GM12801 (cell line): Measurements from ENCODE around the gene ZNF23.

ENCODE experiments used
- TF ChIP-seq, protein P1 (sequence below): IDR thresholded peaks from one replicate; pipeline ENCODE4 v1.5.1; 2011; ENCODE audit warnings: control low read depth; ENCODE audit not compliant: insufficient read length; ENCODE audit errors: extremely low read depth

Gene ZNF23

DNA sequence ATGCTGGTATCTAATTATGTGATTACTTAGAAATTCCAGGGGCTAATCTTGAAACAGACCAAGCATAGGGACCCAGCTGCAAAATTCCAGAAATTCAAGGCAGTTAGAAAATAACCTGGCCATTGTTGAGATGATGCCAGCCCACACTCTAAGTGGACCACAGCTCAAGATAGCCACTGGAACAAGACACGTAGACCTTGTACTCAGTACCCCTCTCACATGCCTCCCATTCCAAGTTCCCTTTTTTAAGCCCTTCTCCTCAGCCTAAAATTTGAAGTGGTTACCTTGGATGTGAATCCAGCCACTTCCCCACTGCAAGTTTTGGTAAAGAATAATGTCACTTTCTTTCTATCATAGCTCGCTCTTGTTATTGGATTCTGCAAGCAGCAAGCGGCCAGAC lies 31.2 kb upstream of the ZNF23 start:
- TF ChIP-seq, protein P1, sequence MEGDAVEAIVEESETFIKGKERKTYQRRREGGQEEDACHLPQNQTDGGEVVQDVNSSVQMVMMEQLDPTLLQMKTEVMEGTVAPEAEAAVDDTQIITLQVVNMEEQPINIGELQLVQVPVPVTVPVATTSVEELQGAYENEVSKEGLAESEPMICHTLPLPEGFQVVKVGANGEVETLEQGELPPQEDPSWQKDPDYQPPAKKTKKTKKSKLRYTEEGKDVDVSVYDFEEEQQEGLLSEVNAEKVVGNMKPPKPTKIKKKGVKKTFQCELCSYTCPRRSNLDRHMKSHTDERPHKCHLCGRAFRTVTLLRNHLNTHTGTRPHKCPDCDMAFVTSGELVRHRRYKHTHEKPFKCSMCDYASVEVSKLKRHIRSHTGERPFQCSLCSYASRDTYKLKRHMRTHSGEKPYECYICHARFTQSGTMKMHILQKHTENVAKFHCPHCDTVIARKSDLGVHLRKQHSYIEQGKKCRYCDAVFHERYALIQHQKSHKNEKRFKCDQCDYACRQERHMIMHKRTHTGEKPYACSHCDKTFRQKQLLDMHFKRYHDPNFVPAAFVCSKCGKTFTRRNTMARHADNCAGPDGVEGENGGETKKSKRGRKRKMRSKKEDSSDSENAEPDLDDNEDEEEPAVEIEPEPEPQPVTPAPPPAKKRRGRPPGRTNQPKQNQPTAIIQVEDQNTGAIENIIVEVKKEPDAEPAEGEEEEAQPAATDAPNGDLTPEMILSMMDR = no peak

DNA sequence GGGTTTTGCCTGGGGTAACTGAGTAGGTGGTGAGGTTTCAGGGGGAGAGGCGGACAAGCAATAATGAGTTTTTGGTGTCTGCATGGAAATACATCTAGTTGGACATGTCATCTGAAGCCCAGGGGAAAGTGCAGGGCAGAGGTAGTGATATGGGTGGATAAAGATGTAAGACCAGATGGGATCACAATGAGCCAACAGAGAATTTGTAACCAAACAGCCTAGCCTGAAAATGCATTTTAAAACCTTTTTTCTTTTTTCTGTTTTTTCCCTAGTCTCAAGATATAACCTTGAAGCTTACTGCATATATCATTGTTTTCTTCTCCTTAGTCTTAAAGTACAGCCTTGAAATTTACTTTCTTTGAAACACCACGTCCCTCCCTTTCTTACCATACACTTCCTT lies 30.7 kb upstream of the ZNF23 start:
- TF ChIP-seq, protein P1 = no peak

DNA sequence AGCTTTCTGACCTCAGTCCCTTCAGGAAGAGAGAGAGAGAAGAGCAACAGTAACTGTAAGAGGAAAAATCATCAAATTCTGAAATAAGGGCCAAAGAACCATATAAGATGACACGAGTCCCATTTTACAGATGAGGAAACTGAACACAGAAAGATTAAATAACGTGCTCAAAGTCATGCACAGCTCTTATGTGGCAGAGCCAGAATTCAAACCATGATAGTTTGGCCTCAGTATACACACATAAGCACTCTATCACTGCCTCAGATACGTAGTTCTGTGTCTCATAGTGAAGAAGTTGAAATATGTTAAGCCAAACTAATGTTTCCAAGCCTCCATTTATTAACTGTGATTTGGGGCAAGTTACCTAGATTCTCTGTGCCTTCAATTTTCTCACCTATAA lies 29.0 kb upstream of the ZNF23 start:
- TF ChIP-seq, protein P1 = no peak

DNA sequence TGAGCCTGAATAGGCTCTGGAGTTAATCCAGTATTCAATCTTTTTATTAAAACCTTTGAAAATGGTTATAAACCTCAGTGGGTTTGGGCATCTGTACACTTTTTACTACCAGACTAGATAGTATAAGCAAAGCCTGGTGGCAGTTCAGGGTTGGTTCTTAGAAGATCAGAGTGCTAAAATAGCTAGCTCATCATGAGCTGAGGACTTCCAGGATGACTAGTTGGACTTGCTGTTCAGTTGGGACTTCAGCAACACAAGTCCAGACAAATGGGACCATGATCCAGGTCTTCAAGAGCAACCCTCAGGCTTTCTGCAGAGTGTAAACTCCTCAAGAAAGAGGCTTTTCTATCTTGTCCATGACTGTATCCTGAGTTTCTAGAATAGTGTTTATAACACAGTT lies 28.3 kb upstream of the ZNF23 start:
- TF ChIP-seq, protein P1 = no peak

DNA sequence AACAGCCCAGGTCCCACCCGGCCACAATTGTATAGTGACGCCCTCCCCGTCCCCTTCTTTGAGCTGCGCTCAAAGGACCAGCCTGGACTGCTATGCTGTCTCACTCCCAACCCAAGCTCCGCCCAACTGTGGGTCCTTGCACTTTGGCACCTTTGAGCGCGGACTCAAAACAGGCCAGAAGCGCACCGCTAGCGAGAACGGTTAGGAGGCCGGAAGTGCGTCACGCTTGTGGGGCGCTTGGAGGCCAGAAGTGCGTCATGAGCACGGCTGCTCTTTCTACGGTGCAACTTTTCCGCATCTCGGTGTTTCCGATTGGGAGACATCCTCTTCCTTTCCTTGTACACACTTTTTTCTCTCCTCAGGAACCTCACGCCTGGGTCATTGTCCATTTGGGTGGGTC lies 27.1 kb upstream of the ZNF23 start, which contains the start of gene ZNF19:
TSS of gene ZNF19 (minus strand) at position 203 of the 400 bp plus-strand sequence. CDS start 7,210 bp downstream, outside the sequence.
- TF ChIP-seq, protein P1 = no peak

DNA sequence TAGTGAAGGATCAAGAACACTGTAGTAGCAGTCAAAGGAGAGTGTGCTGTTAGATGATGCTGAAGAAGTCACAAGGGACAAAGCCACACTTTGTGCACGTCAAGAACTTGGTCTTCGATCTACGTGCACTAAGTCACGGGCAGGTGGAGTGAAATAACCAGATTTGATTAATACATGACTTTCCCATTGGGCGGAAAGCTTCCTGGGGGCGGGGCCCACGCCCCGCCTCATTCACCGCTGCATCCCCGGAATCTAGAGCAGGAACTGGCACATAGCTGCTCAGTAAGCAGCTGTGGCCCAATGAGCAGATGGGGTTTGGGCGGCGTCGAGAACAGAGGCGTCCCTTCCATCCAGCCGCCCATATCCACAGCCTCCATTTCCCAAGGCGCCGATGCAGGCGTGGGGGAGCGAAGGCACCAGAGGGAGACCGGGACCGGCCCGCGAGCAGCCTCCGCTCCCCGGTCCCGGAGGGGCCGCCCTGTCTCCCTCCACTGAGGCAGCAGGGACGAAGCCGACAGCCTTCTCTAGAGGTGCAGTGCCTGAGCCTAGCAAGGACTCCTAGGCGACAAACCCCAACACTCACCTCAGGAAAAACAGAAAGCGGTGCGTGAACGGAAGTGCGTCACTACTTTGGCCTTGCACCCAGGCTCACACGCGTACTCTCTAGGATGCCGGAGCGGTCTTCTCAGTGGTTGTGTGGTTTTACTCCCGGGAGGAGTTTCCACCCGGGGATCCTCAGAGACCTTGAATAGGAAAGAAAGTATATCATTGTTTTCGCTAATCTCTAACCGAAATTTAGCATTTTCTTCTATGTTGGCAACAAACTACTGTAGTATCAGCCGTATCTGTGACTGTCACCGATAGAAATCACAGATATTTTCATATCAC lies 22.2 kb upstream of the ZNF23 start:
- TF ChIP-seq, protein P1 = no peak

DNA sequence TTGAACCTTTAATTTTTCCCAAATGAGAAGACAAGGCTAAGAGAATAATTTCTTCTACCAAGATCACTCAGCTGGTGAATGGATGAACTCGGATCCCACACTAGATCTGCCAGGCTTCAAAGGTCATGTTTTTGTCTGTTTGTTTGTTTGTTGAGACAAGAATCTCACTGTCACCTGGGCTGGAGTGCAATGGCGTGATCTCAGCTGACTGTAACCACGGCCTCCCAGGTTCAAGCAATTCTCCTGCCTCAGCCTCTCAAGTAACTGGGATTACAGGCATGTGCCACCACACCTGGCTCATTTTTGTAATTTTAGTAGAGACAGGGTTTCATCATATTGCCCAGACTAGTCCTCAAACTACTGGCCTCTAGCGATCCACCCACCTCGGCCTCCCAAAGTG lies 20.5 kb upstream of the ZNF23 start:
- TF ChIP-seq, protein P1 = no peak
